ENCODE data around the gene DAP.
"Not testable (repeated sequence)": the region's sequence is repeated elsewhere in the genome, so short reads cannot be mapped to it uniquely, and the experiment has no call there.

The DAP gene

DNA sequence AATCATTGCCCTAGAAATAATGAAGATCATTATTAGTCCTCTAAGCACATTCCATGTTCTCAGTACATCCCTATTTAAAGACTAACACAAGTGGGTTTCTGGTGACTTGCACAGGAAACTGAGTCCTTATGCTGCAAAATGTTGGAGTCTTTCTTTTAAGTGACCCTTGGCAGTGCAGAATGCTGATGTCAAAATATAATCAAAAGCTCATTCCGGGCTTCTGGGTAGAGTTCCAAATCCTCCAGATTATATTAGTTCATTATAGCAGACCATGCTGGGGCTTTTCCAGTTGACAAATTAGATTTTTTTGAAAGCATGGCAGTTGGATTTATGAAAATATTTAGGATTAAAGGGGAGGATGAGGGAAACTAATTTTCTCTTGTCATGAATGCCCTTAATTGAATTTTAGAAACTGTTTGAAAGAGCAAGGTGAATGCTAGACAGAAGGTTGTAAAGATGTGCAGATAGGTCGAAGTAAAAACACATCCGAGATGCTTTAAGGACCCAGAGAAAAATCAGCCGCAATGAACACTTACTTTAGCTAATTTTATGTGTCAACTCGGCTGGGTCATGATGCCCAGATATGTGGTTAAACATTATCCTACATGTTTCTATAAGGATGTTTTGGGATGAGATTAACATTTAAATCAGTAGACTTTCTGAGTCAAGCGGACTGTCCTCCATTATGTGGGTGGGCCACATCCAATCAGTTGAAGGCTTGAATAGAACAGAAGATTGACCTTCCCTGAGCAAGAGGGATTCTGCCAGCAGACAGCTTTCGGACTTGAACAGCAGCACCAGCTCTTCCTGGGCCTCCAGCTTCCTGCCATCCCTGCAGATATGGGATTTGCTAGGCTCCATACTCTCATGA is 88.7 kb downstream of the DAP start:
- Histone ChIP-seq H3K36me3 (ENCODE audit: control insufficient read depth, insufficient read depth, low read length) (no peaks in the 10 kb centered on the region), H3K4me3 (ENCODE audit: low read depth, low read length) (no peak overlapping the region), H3K27me3 (ENCODE audit: control insufficient read depth, insufficient read depth, low read length) (no peaks in the 10 kb centered on the region), H3K4me1 (ENCODE audit: control insufficient read depth, insufficient read depth, low read length) (no peaks in the 10 kb centered on the region), H3K9ac (ENCODE audit: low read depth, low read length) (no peak overlapping the region), H3K9me3 (ENCODE audit: control insufficient read depth, insufficient read depth, low read length) (no peaks in the 10 kb centered on the region)

DNA sequence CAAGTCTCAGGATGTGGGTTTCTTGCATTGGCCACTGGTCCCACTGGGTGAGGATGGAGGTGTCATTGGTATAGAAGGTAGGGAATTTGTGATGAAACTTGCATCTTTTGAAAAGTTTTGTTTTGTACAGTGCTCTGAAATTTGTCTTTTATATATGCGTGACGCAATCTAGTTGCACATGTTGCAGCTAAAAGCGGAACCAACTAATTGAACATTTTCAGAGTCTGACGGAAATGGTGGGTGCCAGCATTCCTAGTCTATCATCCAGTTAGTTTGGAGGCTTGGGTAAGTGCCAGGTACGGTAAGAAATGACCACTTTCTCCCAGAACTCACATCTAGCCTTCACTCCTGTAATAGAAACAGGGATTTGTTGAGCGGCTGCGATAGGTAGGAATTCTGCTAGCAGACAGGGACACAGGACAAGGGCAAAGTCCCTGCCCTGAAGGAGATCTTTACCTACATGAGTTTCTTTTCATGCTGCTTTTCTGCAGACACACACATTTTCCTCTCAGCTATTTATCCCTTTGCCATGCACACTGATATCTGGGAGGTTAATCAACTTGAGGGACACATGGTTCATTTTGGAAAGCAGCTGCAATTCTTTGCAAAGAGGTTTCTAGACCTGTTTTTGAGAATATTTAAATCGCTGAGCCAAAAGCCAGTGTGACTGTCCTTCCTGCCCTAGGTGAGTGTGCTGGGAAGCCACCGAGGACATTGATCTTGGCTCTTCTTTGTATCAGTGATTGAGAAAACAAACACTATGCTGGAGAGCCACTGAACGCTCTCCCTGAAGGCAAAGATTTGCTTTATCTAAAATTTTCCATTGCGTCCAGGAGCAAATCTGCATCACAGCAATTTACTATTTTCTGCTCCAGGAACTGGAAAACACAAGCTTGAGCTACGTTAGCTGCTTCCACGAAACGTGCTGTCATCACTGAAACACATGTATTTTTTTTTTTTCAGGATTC is 89.7 kb downstream of the DAP start:
- Histone ChIP-seq H3K4me3 (ENCODE audit: low read depth, low read length) (no peak overlapping the region), H3K9me3 (ENCODE audit: control insufficient read depth, insufficient read depth, low read length) (no peaks in the 10 kb centered on the region), H3K36me3 (ENCODE audit: control insufficient read depth, insufficient read depth, low read length) (no peaks in the 10 kb centered on the region), H3K4me1 (ENCODE audit: control insufficient read depth, insufficient read depth, low read length) (no peaks in the 10 kb centered on the region), H3K9ac (ENCODE audit: low read depth, low read length) (no peak overlapping the region), H3K27me3 (ENCODE audit: control insufficient read depth, insufficient read depth, low read length) (no peaks in the 10 kb centered on the region)

DNA sequence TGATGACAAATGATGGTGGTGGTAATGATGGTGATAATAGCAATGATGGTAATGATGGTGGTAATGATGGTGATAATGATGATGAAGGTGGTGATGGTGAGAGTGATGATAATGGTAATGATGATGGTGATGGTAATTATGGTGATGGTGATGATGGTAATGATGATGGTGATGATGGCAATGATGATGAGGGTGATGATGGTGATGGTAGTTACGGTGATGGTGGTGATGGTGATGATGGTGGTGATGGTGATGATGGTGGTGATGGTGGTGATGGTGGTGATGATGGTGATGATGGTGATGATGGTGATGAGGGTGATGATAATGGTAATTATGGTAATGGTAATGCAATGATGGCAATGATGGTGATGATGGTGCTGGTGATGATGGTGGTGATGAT is 91.1 kb downstream of the DAP start:
- H3K9ac ChIP-seq (ENCODE audit: low read depth, low read length), result no peak overlapping the region
- no peak overlapping the region for H3K4me3 ChIP-seq (ENCODE audit: low read depth, low read length)
- no peaks in the 10 kb centered on the region for H3K9me3 ChIP-seq (ENCODE audit: control insufficient read depth, insufficient read depth, low read length)
- no peaks in the 10 kb centered on the region for H3K36me3 ChIP-seq (ENCODE audit: control insufficient read depth, insufficient read depth, low read length)
- no peaks in the 10 kb centered on the region for H3K27me3 ChIP-seq (ENCODE audit: control insufficient read depth, insufficient read depth, low read length)
- no peaks in the 10 kb centered on the region for H3K4me1 ChIP-seq (ENCODE audit: control insufficient read depth, insufficient read depth, low read length)

DNA sequence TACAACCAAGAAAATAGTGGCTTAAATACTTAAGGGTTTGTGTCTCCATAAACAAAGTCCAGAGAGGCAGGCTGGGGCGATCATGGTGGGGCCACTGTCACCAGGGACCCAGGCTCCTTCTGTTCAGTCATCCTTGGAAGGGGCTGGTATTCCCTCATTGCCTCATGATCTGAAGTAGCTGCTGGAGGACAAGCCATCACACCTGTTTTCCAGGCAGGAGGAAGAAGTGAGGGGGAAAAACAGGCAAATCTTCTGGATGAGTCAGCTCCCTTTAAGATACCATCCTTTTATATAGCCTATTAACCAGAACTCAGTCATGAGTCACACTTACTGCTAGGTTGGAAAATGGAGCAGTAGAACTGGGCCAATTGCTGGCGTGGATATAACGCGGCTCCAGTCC is 92.3 kb downstream of the DAP start:
- Histone ChIP-seq H3K36me3 (ENCODE audit: control insufficient read depth, insufficient read depth, low read length) (no peaks in the 10 kb centered on the region), H3K9ac (ENCODE audit: low read depth, low read length) (no peak overlapping the region), H3K9me3 (ENCODE audit: control insufficient read depth, insufficient read depth, low read length) (no peaks in the 10 kb centered on the region), H3K4me3 (ENCODE audit: low read depth, low read length) (no peak overlapping the region), H3K4me1 (ENCODE audit: control insufficient read depth, insufficient read depth, low read length) (no peaks in the 10 kb centered on the region), H3K27me3 (ENCODE audit: control insufficient read depth, insufficient read depth, low read length) (no peaks in the 10 kb centered on the region)

DNA sequence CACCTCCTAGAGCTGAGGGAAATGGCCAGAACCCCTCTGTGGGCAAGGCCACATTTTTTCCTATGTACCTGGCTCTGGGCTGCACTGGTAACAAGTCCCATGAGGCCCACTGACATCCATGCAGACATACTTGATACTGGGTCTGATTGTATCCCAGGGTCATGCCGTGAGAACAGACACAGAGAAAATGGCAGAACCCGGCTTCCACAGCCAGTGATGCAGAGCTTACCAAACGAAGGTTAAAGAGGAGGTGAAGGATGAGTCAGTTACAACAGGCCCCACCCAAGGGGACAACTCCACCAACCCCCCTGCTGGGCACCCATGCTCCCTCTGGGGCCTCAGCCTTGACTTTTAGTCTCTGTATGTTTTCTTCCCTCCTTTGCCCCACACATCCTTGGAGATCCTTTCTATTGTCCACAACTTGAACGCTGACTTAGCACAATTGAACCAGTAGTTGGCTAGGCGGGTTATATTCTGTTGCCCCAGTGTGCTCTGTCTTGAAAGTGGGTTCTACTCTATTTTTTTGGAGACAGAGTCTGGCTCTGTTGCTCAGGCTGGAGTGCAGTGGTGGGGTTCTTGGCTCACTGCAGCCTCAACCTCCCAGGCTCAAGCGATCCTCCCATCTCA is 93.5 kb downstream of the DAP start:
- H3K4me1 ChIP-seq (ENCODE audit: control insufficient read depth, insufficient read depth, low read length), result no peaks in the 10 kb centered on the region
- no peaks in the 10 kb centered on the region for H3K27me3 ChIP-seq (ENCODE audit: control insufficient read depth, insufficient read depth, low read length)
- no peak overlapping the region for H3K4me3 ChIP-seq (ENCODE audit: low read depth, low read length)
- H3K36me3 ChIP-seq (ENCODE audit: control insufficient read depth, insufficient read depth, low read length), result no peaks in the 10 kb centered on the region
- no peaks in the 10 kb centered on the region for H3K9me3 ChIP-seq (ENCODE audit: control insufficient read depth, insufficient read depth, low read length)
- no peak overlapping the region for H3K9ac ChIP-seq (ENCODE audit: low read depth, low read length)

DNA sequence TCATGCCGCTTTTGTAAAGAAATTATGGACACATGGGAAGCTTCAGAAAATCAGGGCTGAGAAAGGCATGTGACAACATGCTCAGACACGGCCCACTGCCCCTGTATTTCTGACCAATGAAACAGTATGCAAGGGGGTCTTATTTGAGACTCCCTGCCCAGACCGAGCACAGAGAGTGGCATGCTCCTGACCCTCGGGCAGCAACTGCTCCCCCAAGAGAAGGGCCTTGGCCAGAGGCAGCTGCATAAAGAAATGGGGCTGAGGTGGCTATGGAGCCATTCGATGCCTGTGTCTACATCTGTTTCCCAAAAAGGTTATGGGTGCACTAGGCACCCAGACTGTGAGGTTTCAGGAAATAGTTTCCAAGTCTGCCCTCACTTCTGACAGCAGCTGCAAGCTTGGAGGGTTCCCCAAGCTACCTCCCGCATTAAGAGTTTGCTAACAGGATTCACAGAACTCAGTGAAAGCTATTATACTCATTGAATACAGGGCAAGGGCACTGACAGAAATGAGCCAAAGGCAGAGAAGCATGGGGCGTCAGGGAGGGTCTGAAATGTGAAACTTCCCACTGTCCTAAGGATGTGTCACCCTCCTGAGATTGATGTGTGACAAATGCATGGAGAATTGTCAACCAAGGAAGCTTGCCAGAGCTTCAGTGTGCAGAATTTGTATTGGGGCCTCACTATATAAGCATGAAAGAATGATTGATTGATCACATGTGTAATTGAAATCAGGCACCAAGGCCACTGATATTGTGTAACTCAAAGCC is 94.3 kb downstream of the DAP start:
- H3K4me1 ChIP-seq (ENCODE audit: control insufficient read depth, insufficient read depth, low read length), result no peaks in the 10 kb centered on the region
- no peaks in the 10 kb centered on the region for H3K9me3 ChIP-seq (ENCODE audit: control insufficient read depth, insufficient read depth, low read length)

DNA sequence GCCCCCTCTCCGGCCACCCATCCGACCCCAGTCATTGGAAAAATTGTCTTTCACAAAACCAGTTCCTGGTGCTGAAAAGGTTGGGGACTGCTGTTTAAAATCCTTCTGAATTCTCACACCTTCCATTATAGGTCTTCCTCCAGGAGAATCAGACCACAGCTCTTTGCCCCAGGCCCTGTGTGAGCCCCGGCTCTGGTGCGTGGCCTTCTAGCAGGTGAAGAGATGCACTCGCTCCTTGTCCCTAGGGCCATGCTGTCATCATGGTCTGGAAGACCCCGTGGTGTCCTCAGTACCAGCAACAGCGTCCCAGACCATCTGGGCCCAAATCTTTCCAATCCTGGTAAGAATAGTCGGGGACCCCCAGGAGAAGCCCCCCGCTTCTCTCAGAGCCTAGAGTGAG is 95.2 kb downstream of the DAP start:
- no peaks in the 10 kb centered on the region for H3K9me3 ChIP-seq (ENCODE audit: control insufficient read depth, insufficient read depth, low read length)
- no peaks in the 10 kb centered on the region for H3K36me3 ChIP-seq (ENCODE audit: control insufficient read depth, insufficient read depth, low read length)
- H3K27me3 ChIP-seq (ENCODE audit: control insufficient read depth, insufficient read depth, low read length), result no peaks in the 10 kb centered on the region
- H3K4me3 ChIP-seq (ENCODE audit: low read depth, low read length), result no peak overlapping the region
- no peaks in the 10 kb centered on the region for H3K4me1 ChIP-seq (ENCODE audit: control insufficient read depth, insufficient read depth, low read length)
- H3K9ac ChIP-seq (ENCODE audit: low read depth, low read length), result no peak overlapping the region

More for the DNA sequence above, 94.3 kb downstream of the DAP start:
- Histone ChIP-seq H3K9ac (ENCODE audit: low read depth, low read length) (no peak overlapping the region), H3K27me3 (ENCODE audit: control insufficient read depth, insufficient read depth, low read length) (no peaks in the 10 kb centered on the region), H3K4me3 (ENCODE audit: low read depth, low read length) (no peak overlapping the region), H3K36me3 (ENCODE audit: control insufficient read depth, insufficient read depth, low read length) (no peaks in the 10 kb centered on the region)

DNA sequence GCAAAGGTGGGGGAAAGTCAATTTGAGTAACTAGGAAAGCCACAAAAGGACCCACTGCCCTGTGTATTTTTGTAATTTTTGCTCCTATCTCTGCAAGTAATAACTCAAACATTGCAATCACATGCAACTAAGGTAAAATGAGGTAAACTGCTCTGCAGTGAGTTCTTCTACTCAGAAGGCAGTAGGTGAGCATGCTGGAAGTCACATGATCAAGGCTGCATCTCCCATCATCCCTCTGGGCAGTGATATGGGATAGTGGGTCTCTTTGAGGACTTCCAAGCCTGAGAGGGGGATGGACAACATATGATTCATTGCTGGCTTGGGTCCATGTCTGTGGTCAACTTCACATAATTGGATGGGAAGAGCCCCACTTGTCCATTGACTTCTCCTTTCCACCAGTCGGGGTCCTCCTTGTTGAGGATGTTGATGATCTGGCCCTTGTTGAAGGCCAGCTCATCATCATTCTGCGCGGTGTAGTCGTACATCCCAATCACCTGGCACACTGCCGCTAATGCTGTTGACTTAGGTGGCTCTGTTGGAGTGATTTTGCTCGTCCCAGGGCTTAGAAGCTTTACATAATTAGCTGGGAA is 96.8 kb downstream of the DAP start:
- not testable (repeated sequence) for H3K9me3 ChIP-seq (ENCODE audit: control insufficient read depth, insufficient read depth, low read length); H3K9ac ChIP-seq (ENCODE audit: low read depth, low read length)

DNA sequence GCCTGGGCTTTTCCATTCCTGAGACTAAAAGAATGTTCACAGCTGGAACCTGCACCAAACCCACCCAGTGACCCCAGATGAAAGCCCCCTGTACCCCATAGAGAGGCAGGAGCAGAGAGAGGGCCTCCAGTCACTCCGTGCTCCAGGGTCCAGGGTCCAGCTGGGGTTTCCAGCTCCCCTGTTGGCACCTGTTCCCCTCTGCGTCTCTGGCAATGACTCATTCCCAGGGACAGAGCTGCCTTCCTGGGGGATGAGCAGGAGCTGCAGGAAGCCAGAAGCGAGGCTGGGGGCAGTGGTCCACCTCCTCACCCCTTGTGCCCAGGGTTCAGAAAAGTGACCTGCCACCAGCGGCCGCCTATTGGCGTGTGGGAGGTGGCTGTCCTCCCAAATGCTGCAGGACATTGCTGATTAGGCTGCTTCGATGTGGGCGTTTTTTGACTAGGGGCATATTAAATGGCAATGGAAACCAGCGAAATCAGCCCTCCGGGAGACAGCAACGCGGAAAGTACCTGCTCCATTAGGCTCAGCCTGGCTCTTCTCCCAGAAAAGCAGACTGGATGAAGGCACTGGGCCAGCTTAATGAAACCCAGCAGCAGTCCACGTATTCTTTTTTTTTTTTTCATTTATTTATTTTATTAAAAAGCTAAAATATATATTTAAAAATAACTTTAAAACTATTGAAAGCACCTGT is 97.4 kb downstream of the DAP start:
- no peaks in the 10 kb centered on the region for H3K4me1 ChIP-seq (ENCODE audit: control insufficient read depth, insufficient read depth, low read length)
- no peaks in the 10 kb centered on the region for H3K9me3 ChIP-seq (ENCODE audit: control insufficient read depth, insufficient read depth, low read length)
- no peaks in the 10 kb centered on the region for H3K36me3 ChIP-seq (ENCODE audit: control insufficient read depth, insufficient read depth, low read length)
- no peak overlapping the region for H3K4me3 ChIP-seq (ENCODE audit: low read depth, low read length)
- H3K9ac ChIP-seq (ENCODE audit: low read depth, low read length), result no peak overlapping the region
- no peaks in the 10 kb centered on the region for H3K27me3 ChIP-seq (ENCODE audit: control insufficient read depth, insufficient read depth, low read length)

More for the DNA sequence above, 96.8 kb downstream of the DAP start:
- not testable (repeated sequence) for H3K4me3 ChIP-seq (ENCODE audit: low read depth, low read length); H3K27me3 ChIP-seq (ENCODE audit: control insufficient read depth, insufficient read depth, low read length); H3K36me3 ChIP-seq (ENCODE audit: control insufficient read depth, insufficient read depth, low read length); H3K4me1 ChIP-seq (ENCODE audit: control insufficient read depth, insufficient read depth, low read length)

DNA sequence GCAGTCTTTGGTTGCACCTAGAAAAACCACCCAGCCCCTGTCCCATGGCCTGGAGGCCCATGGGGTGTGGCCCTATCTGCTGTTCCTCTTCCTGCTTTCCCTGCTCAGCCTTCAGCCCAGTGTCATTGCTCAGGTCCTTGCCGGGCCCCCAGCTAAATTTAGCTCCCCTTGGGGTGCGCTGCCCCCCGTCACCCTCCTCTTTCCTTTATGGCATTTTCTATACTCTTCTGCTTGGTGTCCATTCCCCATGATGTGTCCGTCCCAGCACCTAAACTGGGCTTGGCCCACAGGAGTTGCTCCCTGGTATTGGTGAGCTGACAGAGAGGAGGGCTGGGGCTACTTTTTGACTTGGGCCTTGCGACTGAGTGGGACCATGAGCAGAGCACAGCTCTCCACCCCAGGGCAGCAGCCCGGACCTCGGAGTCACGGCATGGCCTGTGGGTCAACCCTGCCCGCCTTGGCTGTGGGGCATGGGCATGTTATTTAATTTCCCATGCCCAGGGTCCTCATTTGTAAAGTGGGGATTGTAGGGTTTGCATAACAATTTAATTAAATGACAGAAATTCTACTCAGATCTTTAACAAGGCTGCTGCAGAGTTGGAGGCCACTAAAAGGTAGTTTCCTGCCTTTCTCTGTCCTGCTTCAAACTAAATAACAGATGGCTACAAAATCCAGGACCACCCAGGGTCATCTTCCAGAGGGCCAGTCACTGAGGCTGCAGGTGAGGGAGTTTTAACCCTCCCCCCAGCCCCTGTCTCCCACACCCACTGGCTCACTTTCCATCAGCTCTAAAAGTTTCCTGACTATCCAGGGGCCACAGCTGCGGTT is 98.2 kb downstream of the DAP start:
- Histone ChIP-seq H3K4me1 (ENCODE audit: control insufficient read depth, insufficient read depth, low read length) (no peaks in the 10 kb centered on the region), H3K27me3 (ENCODE audit: control insufficient read depth, insufficient read depth, low read length) (no peaks in the 10 kb centered on the region), H3K4me3 (ENCODE audit: low read depth, low read length) (no peak overlapping the region), H3K9ac (ENCODE audit: low read depth, low read length) (no peak overlapping the region), H3K9me3 (ENCODE audit: control insufficient read depth, insufficient read depth, low read length) (no peaks in the 10 kb centered on the region), H3K36me3 (ENCODE audit: control insufficient read depth, insufficient read depth, low read length) (no peaks in the 10 kb centered on the region)
